Stomach (tissue), 9 donors: ENCODE measurements around the gene AMPD3. TPM values are rescaled to one million over a fixed set of nuclear protein-coding genes. Genes with fewer than 3 reads are reported as not detected.

Source experiments
- DNase-seq, 2 donors: peaks; one replicate each; pipeline versions ENCODE4 v3.0.0 to v3.0.0-alpha.2; 2013 to 2019
- H3K27ac ChIP-seq, 5 donors: fragments of 200-600 bp in 4 of 5; sonication (generic) in 4 of 5; one replicate each; pipeline ENCODE4 v1.5.1; 2013 to 2019; ENCODE audit warnings: mild to moderate bottlenecking in 1 of 5, moderate library complexity in 1 of 5
- H3K27me3 ChIP-seq, 3 donors: fragments of 200-600 bp; sonication (generic); one replicate each; pipeline ENCODE4 v1.5.1; 2017 to 2019; ENCODE audit warnings: mixed run types in 1 of 3
- H3K36me3 ChIP-seq, 4 donors: fragments of 200-600 bp; sonication (generic); 1 replicate in 3 of 4; 2 replicates in 1 of 4; pipeline ENCODE4 v1.5.1; 2016 to 2019
- H3K4me1 ChIP-seq, 4 donors: fragments of 200-600 bp; sonication (generic); one replicate each; pipeline ENCODE4 v1.5.1; 2016 to 2019
- H3K4me3 ChIP-seq, 4 donors: fragments of 200-600 bp; sonication (generic) in 3 of 4; one replicate each; pipeline ENCODE4 v1.5.1; 2016 to 2019; ENCODE audit warnings: mild to moderate bottlenecking in 1 of 4
- H3K9me3 ChIP-seq, 4 donors: fragments of 200-600 bp; sonication (generic); one replicate each; pipeline ENCODE4 v1.5.1; 2016 to 2019
- EP300 ChIP-seq: sonication (generic); formaldehyde crosslinking; IDR thresholded peaks from one replicate; pipeline ENCODE4 v1.6.1; 2017; ENCODE audit warnings: antibody characterized with exemption
- POLR2A ChIP-seq, 4 donors: fragments of 450-650 bp; IDR thresholded peaks; one replicate each; pipeline ENCODE4 v1.6.1; 2016; ENCODE audit warnings: antibody characterized with exemption in 4 of 4, control low read depth in 2 of 4, mild to moderate bottlenecking in 1 of 4, moderate library complexity in 1 of 4
- POLR2AphosphoS5 ChIP-seq, 3 donors: sonication (generic); formaldehyde crosslinking; IDR thresholded peaks; one replicate each; pipeline ENCODE4 v1.6.1; 2016; ENCODE audit warnings: antibody characterized with exemption in 3 of 3
- WGBS, 5 donors: extraction: QIAGEN DNeasy Blood & Tissue Kit in 3 of 5; methylation state at CpG; one replicate each; pipeline versions ENCODE4 v1.1.5 to v1.1.7; 2013 to 2018; 5-methylcytosine and 5-hydroxymethylcytosine counted together
- intact Hi-C: fragments of 100-400 bp; cut with DNase I; formaldehyde crosslinking; loops from one replicate; pipeline ENCODE4 v1.15.1; 2023; ENCODE audit warnings: low total_unique reads
- polyA plus RNA-seq, 3 donors: library from polyadenylated mRNA; stranded (reverse); fragments of 200-250 nt; gene quantifications; one replicate each; pipeline ENCODE4 v1.2.3, GENCODE V29; 2013
- total RNA-seq, 5 donors: library from RNA; depleted of rRNA; stranded (reverse); fragments of >200 nt; gene quantifications; one replicate each; pipeline versions ENCODE4 v1.1.0 to v1.2.3, GENCODE V29; 2014 to 2016
- TF ChIP-seq, protein P1 (sequence below), 7 experiments: fragments of 450-650 bp in 4 of 7; fragments of 200-600 bp in 3 of 7; sonication (generic) in 3 of 7; IDR thresholded peaks; one replicate each; pipeline ENCODE4 v1.5.1; 2016 to 2019; ENCODE audit warnings: antibody characterized with exemption in 7 of 7, control low read depth in 2 of 7, mild to moderate bottlenecking in 1 of 7
- donor health status: healthy with polysubstance abuse.
- donor health status: Bipolar disorder and iron deficiency.
- donor health status: healthy.

Gene AMPD3
- total and polyA plus RNA-seq, 8 donors = 4.1 to 20.4 (median 8.5) TPM

DNA sequence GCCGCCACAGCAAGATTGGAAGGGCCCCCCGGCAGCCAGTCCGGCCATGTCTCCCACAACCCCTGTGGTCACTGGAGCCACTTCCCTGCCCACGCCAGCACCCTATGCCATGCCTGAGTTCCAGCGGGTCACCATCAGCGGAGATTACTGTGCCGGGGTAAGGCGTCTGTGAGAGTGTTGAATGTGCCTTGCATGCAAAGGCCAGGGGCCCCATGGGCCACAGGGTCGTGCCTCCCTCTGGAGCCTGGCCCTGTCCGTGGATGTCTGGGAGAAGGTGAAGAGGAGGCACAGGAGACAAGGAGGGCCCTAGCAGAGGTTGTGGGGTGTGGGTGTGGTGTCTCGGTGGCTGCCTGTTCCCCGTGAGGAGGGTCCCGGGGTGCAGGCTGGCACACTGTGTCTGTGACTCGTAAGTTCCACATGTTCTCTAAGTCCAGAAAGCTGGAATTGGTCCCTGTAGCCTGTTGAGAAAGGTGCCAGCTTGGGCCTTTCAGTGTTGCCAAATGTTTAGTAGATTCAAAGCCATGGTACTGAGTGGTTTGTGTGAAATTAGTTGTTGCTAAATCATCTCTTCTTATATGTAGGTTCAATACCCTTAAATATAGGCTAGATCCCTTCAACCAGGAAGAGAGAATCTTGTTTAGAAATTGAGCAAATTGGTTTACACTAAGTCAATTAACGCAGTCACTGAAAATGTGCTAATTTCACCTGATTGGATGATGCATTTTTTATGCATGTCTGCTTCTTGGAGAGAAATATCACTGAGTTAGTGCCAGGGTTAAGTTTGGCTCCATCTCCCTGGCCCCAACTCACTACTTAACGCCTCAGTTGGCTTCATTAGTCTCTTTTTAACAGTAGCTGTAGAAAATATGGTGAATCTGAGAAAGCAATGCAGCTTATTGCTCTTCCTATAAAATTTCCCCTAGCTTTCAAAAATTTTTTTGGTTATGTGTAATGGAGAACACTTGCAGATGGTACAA is 23.8 kb downstream of the AMPD3 start:
- H3K4me3 ChIP-seq = no peak overlapping the region
- peaks cover 0 to 5% (median 0%) of the 10 kb centered on the region in 4 donors for H3K4me1 ChIP-seq
- no peak overlapping the region for H3K27ac ChIP-seq
- DNase-seq = no peak
- no peaks in the 10 kb centered on the region for H3K9me3 ChIP-seq
- peaks cover 0 to 48% (median 30%) of the 10 kb centered on the region in 4 donors for H3K36me3 ChIP-seq
- no peaks in the 10 kb centered on the region for H3K27me3 ChIP-seq
- no peak for TF ChIP-seq POLR2AphosphoS5 (IDR thresholded peaks at IDR 0.05)
- no peak for TF ChIP-seq EP300
- TF ChIP-seq POLR2A (IDR thresholded peaks at IDR 0.05) = no peak
- TF ChIP-seq, protein P1, sequence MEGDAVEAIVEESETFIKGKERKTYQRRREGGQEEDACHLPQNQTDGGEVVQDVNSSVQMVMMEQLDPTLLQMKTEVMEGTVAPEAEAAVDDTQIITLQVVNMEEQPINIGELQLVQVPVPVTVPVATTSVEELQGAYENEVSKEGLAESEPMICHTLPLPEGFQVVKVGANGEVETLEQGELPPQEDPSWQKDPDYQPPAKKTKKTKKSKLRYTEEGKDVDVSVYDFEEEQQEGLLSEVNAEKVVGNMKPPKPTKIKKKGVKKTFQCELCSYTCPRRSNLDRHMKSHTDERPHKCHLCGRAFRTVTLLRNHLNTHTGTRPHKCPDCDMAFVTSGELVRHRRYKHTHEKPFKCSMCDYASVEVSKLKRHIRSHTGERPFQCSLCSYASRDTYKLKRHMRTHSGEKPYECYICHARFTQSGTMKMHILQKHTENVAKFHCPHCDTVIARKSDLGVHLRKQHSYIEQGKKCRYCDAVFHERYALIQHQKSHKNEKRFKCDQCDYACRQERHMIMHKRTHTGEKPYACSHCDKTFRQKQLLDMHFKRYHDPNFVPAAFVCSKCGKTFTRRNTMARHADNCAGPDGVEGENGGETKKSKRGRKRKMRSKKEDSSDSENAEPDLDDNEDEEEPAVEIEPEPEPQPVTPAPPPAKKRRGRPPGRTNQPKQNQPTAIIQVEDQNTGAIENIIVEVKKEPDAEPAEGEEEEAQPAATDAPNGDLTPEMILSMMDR (IDR thresholded peaks at IDR 0.05) = no peak
- 87 to 95% (median 92%) methylated on average over 16 of the region's 16 CpGs for WGBS, 5 donors
- intact Hi-C loops = no loop called here

DNA sequence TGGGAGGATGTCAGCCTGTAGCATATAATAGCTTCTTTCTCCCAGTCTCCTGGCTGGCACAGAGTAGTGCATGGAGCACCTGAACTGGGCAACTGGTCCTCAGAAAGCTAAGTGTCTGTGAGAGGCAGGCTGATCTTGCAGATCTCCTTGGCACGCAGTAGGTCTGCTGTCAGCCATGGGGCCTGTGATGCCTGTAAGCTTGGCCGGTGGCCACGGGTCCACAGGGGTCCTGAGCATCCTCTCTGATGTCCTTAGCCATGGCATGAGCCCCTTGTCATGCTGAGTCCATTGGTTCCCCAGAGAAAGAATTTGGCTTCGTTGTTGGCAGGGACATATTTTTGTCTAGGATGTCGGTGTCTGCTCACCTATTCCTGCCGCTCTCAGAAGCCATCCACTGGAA is 25.0 kb downstream of the AMPD3 start:
- peaks cover 3 to 59% (median 34%) of the 10 kb centered on the region in 4 donors for H3K36me3 ChIP-seq
- H3K9me3 ChIP-seq = no peaks in the 10 kb centered on the region
- no peak for DNase-seq
- H3K27me3 ChIP-seq = no peaks in the 10 kb centered on the region
- intact Hi-C loops = no loop called here
- no peak overlapping the region for H3K4me3 ChIP-seq
- peaks cover 0 to 5% (median 0%) of the 10 kb centered on the region in 4 donors for H3K4me1 ChIP-seq
- WGBS, 5 donors = 88 to 93% (median 92%) methylated on average over 6 of the region's 6 CpGs
- no peak for TF ChIP-seq POLR2AphosphoS5 (IDR thresholded peaks at IDR 0.05)
- TF ChIP-seq, protein P1 (IDR thresholded peaks at IDR 0.05) = no peak
- TF ChIP-seq POLR2A (IDR thresholded peaks at IDR 0.05) = no peak
- no peak for TF ChIP-seq EP300
- H3K27ac ChIP-seq = no peak overlapping the region

DNA sequence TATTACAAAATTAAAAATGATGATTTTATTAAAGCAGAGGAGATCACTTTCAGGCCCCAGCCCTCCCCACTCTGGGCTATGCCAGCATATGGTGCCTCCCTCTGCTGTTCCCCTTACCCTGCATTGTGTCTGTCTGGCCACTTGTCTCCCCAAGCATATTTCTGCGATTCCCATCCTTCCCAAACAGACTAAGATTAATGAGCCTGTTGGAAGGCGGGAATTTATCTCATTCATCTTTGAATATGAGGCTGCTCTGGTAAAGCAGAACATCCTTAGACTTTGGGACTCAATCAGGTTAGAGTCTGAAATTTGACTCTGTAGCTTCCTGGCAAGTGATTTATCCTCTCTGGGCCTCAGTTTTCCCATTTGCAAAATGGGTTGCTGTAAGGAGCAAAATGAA is 25.7 kb downstream of the AMPD3 start:
- whole genome bisulfite sequencing, 5 donors = 83 to 93% (median 85%) methylated on average over 2 of the region's 2 CpGs
- DNase-seq = no peak

More for the DNA sequence above, 25.7 kb downstream of the AMPD3 start:
- Histone ChIP-seq H3K27ac (no peak overlapping the region), H3K4me3 (no peak overlapping the region), H3K9me3 (no peaks in the 10 kb centered on the region), H3K4me1 (peaks cover 0 to 5% (median 0%) of the 10 kb centered on the region in 4 donors), H3K27me3 (no peaks in the 10 kb centered on the region), H3K36me3 (peaks cover 6 to 63% (median 39%) of the 10 kb centered on the region in 4 donors)
- intact Hi-C loops = no loop called here
- TF ChIP-seq, protein P1 (IDR thresholded peaks at IDR 0.05) = no peak
- TF ChIP-seq POLR2A (IDR thresholded peaks at IDR 0.05) = no peak
- TF ChIP-seq POLR2AphosphoS5 (IDR thresholded peaks at IDR 0.05) = no peak
- TF ChIP-seq EP300 = no peak
